ENCODE data around the gene PDE8A.
A peak's percentile ranks its signal among the peaks of the same experiment; 100 is the strongest.
"Not testable (repeated sequence)": the region's sequence is repeated elsewhere in the genome, so short reads cannot be mapped to it uniquely, and the experiment has no call there.

PDE8A gene

DNA sequence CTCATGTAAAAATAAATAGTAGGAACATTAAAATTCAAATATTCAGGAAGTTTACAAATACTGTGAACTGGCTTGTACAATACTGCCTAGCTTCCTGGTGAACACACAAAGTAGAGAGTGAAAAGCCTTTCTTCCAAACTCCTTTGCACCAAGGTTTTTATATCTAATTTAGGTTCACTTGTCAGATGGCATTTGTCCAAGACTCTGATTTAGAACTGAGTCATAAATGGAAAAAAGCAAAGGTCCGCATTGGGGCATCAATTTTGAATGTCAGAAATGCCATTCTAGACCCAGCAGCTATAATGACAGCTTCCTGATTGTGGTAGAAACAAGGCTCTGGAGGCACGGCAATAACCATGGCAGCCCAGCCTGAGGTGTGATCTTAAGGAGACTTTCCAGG is 160.7 kb downstream of the PDE8A start:
- no peak for DNase-seq

DNA sequence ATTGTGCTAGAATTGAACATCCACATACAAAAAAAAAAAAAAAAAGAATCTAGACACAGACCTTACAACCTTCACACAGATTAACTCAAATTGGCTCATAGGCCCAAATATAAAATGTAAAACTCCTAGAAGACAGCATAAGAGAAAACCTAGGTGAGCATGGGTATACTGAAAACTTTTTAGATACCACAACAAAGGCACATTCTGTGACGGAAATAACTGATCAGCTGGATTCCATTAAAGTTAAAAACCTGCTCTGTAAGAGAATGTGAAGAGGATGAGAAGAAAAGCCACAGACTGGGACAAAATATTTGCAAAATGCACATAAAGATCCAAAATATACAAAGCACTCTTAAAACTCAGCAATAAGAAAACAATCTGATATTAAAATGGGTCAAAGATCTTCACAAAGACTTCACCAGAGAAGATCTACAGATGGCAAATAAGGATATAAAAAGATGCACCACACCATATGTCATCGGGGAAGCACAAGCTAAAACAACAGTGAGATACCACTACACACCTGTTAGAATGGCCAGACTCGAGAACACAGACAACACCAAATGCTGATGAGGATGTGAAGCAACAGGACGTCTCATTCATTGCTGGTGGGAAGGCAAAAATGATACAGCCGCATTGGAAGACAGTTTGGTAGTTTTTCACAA is 167.9 kb downstream of the PDE8A start:
- DNase-seq = no peak

DNA sequence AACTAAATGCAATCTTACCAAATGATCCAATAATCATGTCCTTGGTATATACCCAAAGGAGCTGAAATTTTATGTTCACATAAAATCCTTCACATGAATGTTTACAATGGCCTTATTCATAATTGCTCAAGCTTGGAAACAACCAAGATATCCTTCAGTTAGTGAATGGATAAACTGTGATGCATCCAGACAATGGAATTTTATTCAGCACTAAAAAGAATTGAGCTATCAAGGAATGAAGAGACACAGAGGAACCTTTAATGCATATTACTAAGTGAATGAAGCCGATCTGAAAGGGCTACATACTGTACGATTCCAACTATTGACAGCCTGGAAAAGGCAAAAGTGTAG is 168.4 kb downstream of the PDE8A start:
- no peak for DNase-seq

DNA sequence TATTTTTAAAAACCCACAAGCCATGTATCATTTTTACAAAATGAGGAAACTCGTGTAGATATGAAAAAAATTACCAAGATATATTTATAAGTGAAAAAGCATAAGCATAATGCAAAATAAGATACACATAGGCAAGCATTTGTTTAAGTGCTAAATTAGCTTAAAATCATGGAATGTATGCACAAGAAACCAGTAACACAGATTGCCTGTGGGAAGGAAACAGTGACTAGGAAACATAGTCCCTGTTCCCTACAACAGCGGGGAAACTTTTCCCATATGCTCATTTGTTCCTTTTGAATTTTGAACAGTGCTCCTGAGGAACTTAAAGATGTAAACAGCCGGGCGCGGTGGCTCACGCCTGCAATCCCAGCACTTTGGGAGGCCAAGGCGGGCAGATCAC is 169.5 kb downstream of the PDE8A start:
- DNase-seq = no peak

DNA sequence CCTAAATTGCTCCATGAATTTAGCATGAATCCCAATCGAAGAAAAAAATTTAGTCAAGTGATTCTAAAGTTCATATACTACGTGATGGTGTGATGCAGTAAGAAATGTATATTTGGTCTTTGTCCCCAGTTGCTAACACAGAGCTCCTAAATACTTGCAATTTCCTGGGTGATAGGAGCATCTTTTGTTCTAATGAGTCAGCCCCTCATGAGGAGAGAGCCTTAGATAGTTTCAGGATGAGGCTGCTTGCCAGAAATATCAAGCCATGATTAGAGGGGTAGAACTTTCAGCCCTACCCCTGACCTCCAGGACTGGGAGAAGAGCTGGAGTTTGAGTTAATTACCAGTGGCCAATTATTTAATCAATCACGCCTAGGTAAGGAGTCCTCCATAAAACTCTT is 170.2 kb downstream of the PDE8A start:
- DNase-seq = no peak

DNA sequence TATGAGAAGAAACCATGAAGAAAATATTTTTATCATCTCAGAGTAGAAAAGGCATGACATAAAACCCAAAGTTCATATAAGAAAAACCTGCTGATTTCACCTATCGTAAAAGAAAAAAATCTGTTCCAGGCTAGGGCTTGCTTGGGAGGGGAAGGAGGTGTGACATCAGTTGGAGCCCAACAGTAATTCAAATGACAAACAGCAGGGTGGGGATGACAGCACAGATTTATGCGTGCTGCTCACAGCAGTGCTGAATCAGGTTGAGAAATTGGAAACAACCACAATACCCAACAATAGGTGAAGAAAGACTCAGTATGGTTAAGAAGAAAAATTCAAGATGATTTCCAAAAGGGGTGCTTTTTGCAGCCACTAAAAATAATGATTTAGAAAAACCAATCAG is 172.4 kb downstream of the PDE8A start:
- no peak for DNase-seq

DNA sequence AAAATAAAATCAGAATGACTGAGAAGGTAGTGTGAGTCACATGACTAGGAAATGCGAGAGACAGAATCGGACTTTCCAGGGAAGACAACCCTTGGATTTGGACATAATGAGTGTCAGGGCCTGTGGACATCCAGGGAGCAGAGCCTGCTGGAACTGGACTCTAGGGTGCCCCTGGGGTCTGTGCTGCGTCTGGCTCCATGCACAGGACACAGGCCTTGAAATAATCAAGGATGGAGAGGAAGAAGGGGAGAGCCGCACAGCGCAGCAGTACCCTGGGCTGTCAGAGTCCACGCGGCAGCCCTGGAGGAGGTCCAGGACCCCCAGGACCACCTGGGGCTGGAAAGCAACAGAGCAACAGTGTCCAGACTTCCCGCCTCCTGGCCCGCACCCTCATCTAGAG is 173.7 kb downstream of the PDE8A start:
- DNase-seq = no peak

DNA sequence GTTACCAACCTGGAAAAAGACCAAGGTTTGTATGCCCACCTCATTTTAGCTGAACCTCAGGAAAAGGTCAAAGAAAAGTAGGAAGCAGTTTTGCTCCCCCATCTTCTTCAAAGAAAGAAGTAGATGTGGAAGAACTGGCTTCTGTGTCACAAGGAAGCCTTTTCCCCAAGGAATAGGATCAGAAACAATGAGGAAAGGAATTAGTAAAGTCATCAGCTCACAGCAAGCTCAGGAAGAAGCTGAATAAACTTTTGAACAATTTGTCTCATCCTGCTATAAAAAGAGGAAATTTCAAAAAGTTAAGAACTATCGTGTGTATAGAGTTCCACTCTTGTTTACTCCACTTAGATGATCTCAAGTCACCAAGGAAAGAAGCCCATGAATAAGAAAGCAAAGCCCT is 174.2 kb downstream of the PDE8A start:
- no peak for DNase-seq

DNA sequence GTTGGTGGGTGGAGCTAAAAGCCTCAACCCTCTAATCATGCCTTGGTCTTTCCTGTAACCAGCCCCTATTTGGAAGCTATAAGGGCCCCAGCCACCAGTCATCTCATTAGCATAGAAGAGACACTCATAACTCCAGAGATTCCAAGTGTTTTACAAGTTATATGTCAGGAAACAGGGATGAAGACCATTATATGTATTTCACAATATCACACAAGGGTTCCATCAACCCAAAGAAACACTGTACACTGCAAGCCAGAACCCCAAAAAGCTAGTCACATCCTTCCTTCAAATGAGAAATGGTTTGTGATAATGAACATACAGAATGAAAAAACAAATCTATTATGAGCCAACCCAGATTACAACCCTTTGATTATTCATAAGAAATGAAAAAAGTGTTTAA is 175.7 kb downstream of the PDE8A start:
- DNase-seq = no peak

DNA sequence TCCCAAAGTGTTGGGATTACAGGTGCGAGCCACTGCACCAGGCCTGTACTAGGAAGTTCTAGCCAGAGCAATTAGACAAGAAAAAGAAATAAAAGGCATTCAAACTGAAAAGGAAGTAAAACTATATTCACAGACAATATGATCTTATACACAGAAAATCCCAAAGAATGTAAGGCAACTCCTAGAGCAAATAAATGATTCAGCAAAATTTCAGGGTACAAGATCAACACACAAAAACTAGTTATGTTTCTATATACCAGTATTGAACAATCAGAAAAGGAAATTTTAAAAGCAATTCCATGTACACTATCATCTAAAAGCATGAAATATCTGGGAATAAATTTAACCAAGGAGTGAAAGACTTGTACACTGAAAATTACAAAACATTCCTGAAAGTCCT is 180.6 kb downstream of the PDE8A start:
- DNase-seq = no peak

DNA sequence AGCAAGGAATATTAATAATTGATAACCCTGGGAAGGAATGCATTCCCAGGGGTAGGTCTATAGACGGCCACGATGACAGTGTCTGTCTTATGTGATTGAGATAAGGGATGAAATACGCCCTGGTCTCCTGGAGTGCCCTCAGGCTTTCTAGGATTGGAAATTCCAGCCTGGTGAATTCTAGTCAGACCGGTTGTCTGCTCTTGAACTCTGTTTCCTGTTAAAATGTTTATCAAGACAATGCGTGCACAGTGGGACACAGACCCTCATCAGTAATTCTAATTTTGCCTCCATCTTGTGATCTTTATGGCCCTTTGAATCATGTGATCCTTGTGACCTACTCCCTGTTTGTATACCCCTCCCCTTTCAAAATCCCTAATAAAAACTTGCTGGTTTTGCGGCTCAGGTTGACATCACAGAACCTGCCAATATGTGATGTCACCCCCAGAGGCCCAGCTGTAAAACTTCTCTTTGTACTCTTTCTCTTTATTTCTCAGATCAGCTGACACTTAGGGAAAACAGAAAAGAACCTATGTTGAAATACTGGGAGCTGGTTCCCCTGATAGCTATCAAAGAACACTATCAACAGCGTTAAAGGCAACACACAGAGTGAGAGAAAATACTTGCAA is 183.3 kb downstream of the PDE8A start:
- no peak for DNase-seq

DNA sequence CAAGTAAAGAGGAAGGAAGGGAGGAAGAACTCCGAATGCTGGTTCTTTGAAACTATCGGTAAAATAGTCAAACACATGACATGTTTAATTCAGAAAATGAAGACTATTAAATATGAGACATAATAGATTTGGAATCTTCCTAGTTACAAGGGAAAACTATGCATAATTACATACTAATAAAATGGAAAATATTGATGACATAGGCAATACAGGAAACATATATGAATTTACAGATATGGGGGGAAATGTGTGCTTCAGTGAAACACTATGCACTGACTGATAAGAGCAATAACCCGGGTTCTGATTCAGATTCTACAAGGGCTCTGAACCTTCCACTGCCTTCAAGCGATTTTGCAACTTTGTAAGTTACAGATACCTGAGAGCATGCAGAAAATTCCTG is 185.9 kb downstream of the PDE8A start:
- DNase-seq = no peak

DNA sequence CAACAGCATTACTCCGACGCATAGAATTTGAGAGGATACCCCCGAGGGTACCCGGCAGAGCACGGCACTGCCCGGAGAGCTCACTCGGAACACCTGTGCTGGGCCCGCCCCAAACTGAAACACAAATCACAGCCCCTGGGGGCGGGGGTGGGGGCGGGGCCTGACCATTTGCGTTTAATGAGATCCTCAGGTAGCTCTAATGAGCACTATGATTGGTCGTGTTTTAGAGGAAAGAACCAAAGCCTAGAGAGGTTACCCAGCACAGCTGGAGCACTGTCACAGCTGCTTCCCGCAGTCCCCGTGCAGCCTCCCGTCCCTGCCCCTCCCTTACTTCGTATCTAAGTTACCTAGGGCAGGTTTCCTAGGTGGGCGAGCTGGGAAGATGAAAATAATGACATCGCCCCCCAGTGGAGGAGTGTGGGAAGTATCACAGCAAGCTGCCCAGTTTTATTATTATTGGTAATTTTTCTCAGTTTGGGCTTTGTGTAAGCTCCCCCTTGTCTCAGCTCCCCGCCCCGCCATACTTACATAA is 187.1 kb downstream of the PDE8A start:
- DNase-seq = peak; percentile 38

DNA sequence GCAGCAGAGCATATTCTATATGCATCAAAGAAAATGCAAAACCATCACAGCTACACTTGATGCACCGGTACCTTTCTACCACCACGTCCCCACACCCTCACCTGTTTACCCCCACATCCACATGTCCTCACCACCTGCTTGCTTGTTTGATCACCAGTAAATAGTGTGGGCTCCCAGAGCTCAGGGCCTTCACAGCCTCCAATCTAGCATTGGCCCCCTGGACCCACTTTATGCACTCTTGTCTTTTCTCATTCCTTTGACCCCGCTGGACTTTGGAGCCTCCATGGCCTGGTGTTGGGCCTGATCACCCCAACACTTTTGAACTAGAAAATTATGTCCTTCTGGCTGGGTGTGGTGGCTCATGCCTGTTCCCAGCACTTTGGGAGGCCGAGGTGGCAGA is 190.1 kb downstream of the PDE8A start:
- no peak for DNase-seq

DNA sequence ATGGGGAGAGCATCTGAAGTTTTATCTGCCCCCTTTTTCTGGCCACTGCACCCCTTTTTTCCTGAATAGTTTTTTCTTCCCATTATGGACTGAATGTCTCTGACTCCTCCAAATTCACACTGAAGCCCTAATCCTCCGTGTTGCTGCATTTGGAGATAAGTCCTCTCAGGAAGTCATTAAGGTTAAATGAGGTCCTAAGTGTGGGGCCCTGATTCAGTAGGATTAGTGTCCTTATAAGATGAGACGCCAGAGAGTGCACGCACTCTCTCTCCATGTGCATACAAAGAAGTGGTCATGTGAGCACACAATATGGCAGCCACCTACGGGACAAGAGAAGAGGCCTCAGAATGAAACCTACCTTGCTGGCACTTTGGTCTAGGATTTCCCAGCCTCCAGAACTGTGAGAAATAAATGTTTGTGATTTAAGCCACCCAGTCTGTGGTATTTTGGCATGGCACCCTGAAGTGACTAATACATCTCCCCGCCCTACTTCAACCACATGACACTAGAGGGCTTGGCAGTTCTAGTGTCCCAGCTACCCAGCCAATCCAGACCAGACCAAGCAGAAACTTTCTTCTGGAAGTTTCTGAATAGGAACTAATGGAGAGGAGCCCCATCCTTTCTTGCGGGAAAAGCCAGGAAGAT is 191.3 kb downstream of the PDE8A start:
- DNase-seq = no peak

DNA sequence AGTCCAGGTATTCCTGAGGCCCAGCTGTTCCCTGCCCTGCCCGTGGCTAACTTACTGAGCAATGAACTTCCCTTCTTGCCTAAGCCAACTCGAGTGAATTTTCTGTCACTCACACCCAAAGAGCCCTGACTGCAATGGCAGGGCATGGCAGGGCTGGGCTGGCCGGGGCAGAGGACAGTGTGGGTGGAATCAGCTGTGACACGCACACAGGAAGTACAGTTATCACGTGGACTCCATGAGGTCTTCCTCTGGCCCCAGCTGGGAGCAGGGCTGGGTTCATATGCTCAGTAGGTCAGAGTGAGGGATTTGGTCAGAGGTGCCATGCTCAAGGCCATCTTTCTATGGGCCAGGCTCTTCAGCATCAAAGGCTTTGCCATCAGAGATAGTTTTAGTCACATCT is 192.0 kb downstream of the PDE8A start:
- not testable (repeated sequence) for DNase-seq

DNA sequence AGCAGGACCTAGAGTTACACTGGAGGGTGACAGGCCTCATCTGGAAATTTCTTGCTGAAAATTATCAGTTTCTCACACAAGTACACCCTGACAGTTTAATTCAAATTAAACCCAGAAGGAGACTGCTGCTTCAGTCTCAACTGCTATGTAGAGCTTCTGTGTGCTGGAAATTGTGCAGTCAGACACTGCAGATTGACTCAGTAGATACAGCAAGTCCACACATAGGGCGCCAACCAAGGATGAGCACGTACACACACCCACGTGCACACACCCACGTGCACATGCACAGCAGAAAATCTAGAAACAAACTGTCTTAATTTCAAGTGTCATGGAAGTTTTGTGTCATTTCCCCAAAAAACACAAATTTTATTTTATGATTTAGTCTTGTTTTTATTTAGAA is 192.9 kb downstream of the PDE8A start:
- no peak for DNase-seq

DNA sequence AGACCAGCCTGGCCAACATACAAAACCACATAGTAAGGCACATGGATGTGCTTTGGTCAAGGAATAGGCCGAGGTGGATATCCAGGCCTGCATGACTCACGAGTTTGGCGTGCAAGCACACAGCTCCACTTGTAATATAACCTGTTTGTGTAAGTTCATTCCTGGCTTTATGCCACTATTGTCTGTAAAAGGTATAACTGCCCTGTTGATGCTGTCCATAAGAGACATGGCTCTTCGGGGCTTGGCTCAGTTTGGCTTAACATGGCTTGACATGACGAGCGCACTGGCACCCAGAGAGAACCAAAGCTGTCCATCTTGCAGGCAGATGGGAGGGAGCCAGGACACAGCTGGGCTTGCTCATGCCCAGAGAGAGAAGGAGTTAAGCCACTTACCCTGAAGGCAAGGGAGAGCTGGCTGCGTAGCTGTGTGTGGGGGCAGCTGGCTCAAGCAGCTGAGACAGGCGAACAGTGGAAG is 195.4 kb downstream of the PDE8A start:
- DNase-seq = peak; percentile 3

DNA sequence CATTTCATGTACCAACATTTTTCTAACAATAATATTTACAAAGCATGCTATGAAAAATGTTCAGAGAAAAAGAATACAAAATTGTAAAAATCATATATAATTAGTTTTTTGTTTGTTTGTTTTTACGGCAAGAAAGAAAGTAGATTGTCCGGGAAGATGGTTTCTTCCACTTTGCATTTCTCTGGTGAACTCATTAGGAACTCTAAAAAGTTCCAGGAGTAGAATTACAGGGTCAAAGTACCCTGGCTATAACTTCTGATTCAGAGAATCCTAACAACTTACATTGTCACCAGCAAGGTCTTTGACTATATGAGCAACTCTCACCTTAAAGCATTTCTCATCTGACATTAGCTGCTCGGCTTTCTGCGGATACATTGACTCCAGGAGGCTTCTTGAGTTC is 196.7 kb downstream of the PDE8A start:
- no peak for DNase-seq

DNA sequence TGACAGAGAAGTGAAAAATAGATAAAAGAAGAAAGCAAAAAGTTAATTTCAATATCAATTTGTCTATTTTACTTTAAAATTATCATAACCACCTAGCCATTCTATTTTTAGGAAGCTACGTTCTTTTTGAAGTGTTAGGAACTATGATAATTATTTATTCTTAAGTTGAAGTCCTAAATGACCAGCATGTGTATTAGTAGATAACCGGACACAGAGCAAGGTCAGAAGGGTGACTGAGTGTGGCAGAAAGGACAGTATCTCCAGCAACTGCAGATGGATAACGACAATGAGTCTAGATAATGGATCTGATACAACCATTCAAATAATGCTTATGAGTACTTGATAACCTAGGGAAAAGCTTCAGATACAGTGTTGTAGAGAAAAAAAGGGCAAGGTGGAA is 198.0 kb downstream of the PDE8A start:
- no peak for DNase-seq

DNA sequence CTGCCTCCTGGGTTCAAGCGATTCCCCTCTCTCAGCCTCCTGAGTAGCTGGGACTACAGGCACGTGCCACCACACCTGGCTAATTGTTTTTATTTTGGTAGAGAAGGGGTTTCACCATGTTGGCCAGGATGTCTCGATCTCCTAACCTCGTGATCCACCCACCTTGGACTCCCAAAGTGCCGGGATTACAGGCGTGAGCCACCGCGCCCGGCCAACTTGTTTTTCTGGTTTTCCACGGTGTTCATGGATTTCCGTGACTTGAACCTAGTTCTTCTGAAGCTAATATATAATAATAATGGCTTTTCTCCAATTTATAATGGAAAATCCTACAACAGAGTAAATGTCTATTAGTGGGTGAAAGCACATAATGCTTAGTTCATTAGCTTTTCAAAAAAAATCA is 203.7 kb downstream of the PDE8A start:
- DNase-seq = not testable (repeated sequence)

DNA sequence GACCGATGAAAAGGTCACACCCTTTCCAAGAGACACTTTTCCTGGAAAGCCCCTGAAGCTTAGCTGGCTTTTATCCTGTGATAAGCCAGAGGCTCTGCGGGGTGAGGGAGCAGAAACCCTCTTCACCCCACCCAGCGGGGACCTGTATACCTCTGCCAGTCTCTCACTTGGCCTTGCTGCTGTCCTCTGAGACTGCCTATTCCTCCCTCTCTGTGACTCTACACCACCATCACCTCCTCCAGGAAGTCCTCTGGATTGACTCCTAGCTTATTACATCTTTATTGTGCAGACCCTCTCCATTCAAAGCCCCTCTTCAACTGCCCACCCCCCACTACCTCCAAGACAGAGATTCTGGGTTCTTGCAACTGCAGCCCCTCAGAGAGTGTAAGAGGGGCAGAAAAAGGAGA is 206.5 kb downstream of the PDE8A start:
- not testable (repeated sequence) for DNase-seq

All from DMS79 treated with DMSO at 0.1 percent for 48 hours (cell line).